Measurements from ENCODE around the gene ZNF480.
A peak's percentile ranks its signal among the peaks of the same experiment; 100 is the strongest.
"Not testable (repeated sequence)": the region's sequence is repeated elsewhere in the genome, so short reads cannot be mapped to it uniquely, and the experiment has no call there.

ZNF480 gene

GRCh38 chr19:52336791-52337381, 39.9 kb downstream of the ZNF480 start:
- no peak for DNase-seq (ENCODE audit: low read depth)

- not testable (repeated sequence) for DNase-seq (ENCODE audit: low read depth)
These were observed 42.1 kb downstream of the ZNF480 start for GRCh38 chr19:52339022-52339421.

- no peak for DNase-seq (ENCODE audit: low read depth)
These were observed 46.6 kb downstream of the ZNF480 start for GRCh38 chr19:52343548-52343947.

- DNase-seq (ENCODE audit: low read depth), result no peak
These were observed 48.2 kb downstream of the ZNF480 start for GRCh38 chr19:52345162-52345561.

- DNase-seq (ENCODE audit: low read depth), result no peak
These were observed 54.5 kb downstream of the ZNF480 start for GRCh38 chr19:52351512-52351911.

- no peak for DNase-seq (ENCODE audit: low read depth)
These were observed 69.5 kb downstream of the ZNF480 start for GRCh38 chr19:52366414-52366824.

GRCh38 chr19:52369559-52370340, 72.8 kb downstream of the ZNF480 start, which contains the start of gene ZNF880:
Gene ZNF880 (plus strand): TSS chr19:52369923. CDS start chr19:52369966, 43 bp downstream.
- peak; percentile 82 for DNase-seq (ENCODE audit: low read depth)

- DNase-seq (ENCODE audit: low read depth), result no peak
These were observed 73.4 kb downstream of the ZNF480 start for GRCh38 chr19:52370341-52370710.

Measured in GM04504 (cell line).